ENCODE measurements around the gene IDI2.

IDI2 gene

GRCh38 chr10:1002425-1003006 is 23.1 kb downstream of the IDI2 start:
- H3K4me3 ChIP-seq (ENCODE audit: low read depth, low read length), result no peak overlapping the region
- H3K9me3 ChIP-seq (ENCODE audit: control insufficient read depth, insufficient read depth, low read length), result no peaks in the 10 kb centered on the region
- no peaks in the 10 kb centered on the region for H3K4me1 ChIP-seq (ENCODE audit: control insufficient read depth, insufficient read depth, low read length)
- no peaks in the 10 kb centered on the region for H3K27me3 ChIP-seq (ENCODE audit: control insufficient read depth, insufficient read depth, low read length)
- peaks cover 69% of the 10 kb centered on the region for H3K36me3 ChIP-seq (ENCODE audit: control insufficient read depth, insufficient read depth, low read length)
- no peak overlapping the region for H3K9ac ChIP-seq (ENCODE audit: low read depth, low read length)

GRCh38 chr10:997266-998022 is 28.2 kb downstream of the IDI2 start:
- H3K36me3 ChIP-seq (ENCODE audit: control insufficient read depth, insufficient read depth, low read length), result peaks cover 63% of the 10 kb centered on the region

DNA sequence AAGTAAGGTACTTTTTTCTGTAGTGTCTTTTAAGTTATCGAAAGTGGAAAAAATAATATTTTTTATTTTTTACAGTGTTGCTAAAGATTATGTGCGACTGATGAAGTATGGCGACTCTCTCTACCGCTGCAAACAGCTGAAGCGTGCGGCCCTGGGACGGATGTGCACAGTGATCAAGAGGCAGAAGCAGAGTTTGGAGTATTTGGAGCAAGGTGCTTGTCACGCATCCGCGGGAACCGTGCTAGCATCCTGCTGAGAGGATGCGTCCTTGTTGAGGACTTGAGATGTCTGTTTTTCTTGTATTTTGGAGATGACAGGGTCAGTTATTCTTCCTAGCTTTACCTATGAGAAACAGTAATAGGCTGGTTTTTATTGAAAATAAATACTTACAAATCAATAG is 29.6 kb downstream of the IDI2 start:
- Histone ChIP-seq H3K4me1 (ENCODE audit: control insufficient read depth, insufficient read depth, low read length) (no peaks in the 10 kb centered on the region), H3K27me3 (ENCODE audit: control insufficient read depth, insufficient read depth, low read length) (no peaks in the 10 kb centered on the region), H3K36me3 (ENCODE audit: control insufficient read depth, insufficient read depth, low read length) (peaks cover 58% of the 10 kb centered on the region), H3K9me3 (ENCODE audit: control insufficient read depth, insufficient read depth, low read length) (no peaks in the 10 kb centered on the region), H3K9ac (ENCODE audit: low read depth, low read length) (no peak overlapping the region), H3K4me3 (ENCODE audit: low read depth, low read length) (no peak overlapping the region)

More at GRCh38 chr10:997266-998022, 28.2 kb downstream of the IDI2 start:
- Histone ChIP-seq H3K4me1 (ENCODE audit: control insufficient read depth, insufficient read depth, low read length) (no peaks in the 10 kb centered on the region), H3K4me3 (ENCODE audit: low read depth, low read length) (no peak overlapping the region), H3K27me3 (ENCODE audit: control insufficient read depth, insufficient read depth, low read length) (no peaks in the 10 kb centered on the region), H3K9me3 (ENCODE audit: control insufficient read depth, insufficient read depth, low read length) (no peaks in the 10 kb centered on the region), H3K9ac (ENCODE audit: low read depth, low read length) (no peak overlapping the region)

- Histone ChIP-seq H3K36me3 (ENCODE audit: control insufficient read depth, insufficient read depth, low read length) (peaks cover 54% of the 10 kb centered on the region), H3K4me1 (ENCODE audit: control insufficient read depth, insufficient read depth, low read length) (no peaks in the 10 kb centered on the region), H3K27me3 (ENCODE audit: control insufficient read depth, insufficient read depth, low read length) (no peaks in the 10 kb centered on the region), H3K9ac (ENCODE audit: low read depth, low read length) (no peak overlapping the region), H3K4me3 (ENCODE audit: low read depth, low read length) (no peak overlapping the region), H3K9me3 (ENCODE audit: control insufficient read depth, insufficient read depth, low read length) (no peaks in the 10 kb centered on the region)
These were observed 30.1 kb downstream of the IDI2 start for GRCh38 chr10:995559-995926.

GRCh38 chr10:994836-995558 is 30.7 kb downstream of the IDI2 start:
- peaks cover 51% of the 10 kb centered on the region for H3K36me3 ChIP-seq (ENCODE audit: control insufficient read depth, insufficient read depth, low read length)
- H3K9ac ChIP-seq (ENCODE audit: low read depth, low read length), result no peak overlapping the region
- no peaks in the 10 kb centered on the region for H3K4me1 ChIP-seq (ENCODE audit: control insufficient read depth, insufficient read depth, low read length)
- no peaks in the 10 kb centered on the region for H3K9me3 ChIP-seq (ENCODE audit: control insufficient read depth, insufficient read depth, low read length)
- no peaks in the 10 kb centered on the region for H3K27me3 ChIP-seq (ENCODE audit: control insufficient read depth, insufficient read depth, low read length)
- H3K4me3 ChIP-seq (ENCODE audit: low read depth, low read length), result no peak overlapping the region

GRCh38 chr10:992871-993270 is 32.8 kb downstream of the IDI2 start:
- H3K9ac ChIP-seq (ENCODE audit: low read depth, low read length), result no peak overlapping the region
- H3K27me3 ChIP-seq (ENCODE audit: control insufficient read depth, insufficient read depth, low read length), result no peaks in the 10 kb centered on the region
- no peak overlapping the region for H3K4me3 ChIP-seq (ENCODE audit: low read depth, low read length)
- no peaks in the 10 kb centered on the region for H3K9me3 ChIP-seq (ENCODE audit: control insufficient read depth, insufficient read depth, low read length)
- no peaks in the 10 kb centered on the region for H3K4me1 ChIP-seq (ENCODE audit: control insufficient read depth, insufficient read depth, low read length)
- H3K36me3 ChIP-seq (ENCODE audit: control insufficient read depth, insufficient read depth, low read length), result peaks cover 39% of the 10 kb centered on the region

DNA sequence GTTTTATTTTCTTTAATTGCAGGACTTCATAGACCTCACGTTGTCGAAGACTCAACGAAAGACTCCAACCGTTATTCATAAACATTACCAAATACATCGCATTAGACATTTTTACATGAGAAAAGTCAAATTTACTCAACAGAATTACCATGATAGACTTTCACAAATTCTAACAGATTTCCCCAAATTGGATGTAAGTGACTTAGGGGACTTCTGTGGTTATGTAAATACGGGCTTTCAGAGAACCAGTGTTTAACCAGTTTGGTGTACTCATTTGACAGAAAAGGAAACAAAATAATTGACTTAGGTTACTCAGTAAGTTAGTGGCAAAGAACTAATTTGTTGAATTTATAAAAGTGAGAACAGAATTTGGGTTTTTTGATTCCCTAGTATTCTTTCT is 33.2 kb downstream of the IDI2 start:
- Histone ChIP-seq H3K4me1 (ENCODE audit: control insufficient read depth, insufficient read depth, low read length) (no peaks in the 10 kb centered on the region), H3K9me3 (ENCODE audit: control insufficient read depth, insufficient read depth, low read length) (no peaks in the 10 kb centered on the region), H3K27me3 (ENCODE audit: control insufficient read depth, insufficient read depth, low read length) (no peaks in the 10 kb centered on the region), H3K9ac (ENCODE audit: low read depth, low read length) (no peak overlapping the region), H3K36me3 (ENCODE audit: control insufficient read depth, insufficient read depth, low read length) (peaks cover 36% of the 10 kb centered on the region), H3K4me3 (ENCODE audit: low read depth, low read length) (no peak overlapping the region)

DNA sequence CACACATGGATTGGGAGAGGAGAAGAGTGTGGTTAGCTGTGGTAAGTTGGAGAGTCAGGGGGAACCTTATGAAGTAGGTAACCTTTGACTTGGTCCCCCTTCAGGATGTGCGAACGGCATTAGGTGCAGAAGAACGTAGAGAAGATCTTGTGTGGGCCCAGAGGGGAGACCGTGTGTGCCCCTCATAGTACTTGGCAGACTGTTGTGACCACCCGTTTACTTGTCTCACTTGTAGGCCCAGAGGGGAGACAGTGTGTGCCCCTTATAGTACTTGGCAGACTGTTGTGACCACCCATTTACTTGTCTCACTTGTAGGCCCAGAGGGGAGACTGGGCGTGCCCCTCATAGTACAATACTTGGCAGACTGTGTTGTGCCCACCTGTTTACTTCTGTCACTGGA is 34.9 kb downstream of the IDI2 start:
- no peak overlapping the region for H3K4me3 ChIP-seq (ENCODE audit: low read depth, low read length)
- no peak overlapping the region for H3K9ac ChIP-seq (ENCODE audit: low read depth, low read length)
- peaks cover 23% of the 10 kb centered on the region for H3K36me3 ChIP-seq (ENCODE audit: control insufficient read depth, insufficient read depth, low read length)
- no peaks in the 10 kb centered on the region for H3K4me1 ChIP-seq (ENCODE audit: control insufficient read depth, insufficient read depth, low read length)
- H3K27me3 ChIP-seq (ENCODE audit: control insufficient read depth, insufficient read depth, low read length), result no peaks in the 10 kb centered on the region
- no peaks in the 10 kb centered on the region for H3K9me3 ChIP-seq (ENCODE audit: control insufficient read depth, insufficient read depth, low read length)

DNA sequence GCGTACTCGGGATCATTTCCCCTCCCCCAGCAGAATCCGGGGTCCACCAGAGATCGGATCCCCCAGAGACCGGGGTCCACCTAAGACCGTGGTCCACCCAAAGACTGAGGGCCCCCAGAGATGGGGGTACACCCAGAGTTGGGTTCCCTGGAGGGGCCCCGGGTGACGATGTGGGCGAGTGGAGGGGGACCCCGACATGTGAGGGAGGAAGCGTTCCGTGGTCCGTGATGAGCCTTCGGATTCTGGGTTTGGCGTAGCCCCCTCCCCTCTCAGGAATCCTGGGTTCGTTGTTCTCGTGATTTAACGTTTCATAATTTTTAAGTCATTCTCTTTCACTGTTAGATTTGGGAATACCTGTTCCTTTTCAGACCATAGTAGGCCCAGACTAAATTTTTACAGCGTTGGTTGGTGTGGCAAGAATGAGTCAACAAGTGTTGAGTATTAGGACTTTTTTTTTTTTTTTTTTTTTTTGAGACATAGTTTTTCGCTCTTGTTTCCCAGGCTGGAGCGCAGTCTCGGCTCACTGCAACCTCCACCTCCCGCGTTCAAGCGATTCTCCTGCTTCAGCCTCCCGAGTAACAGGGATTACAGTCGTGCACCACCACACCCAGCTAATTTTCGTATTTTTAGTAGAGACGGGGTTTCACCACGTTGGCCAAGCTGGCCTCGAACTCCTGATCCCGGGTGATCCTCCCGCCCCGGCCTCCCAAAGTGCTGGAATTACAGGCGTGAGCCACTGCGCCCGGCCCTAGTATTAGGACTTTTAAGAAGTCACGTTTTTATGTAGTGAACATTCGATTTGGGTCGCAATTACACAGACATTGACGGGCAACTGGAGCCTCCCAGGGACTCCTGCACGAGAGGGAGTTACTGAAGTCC is 36.8 kb downstream of the IDI2 start:
- Histone ChIP-seq H3K4me1 (ENCODE audit: control insufficient read depth, insufficient read depth, low read length) (no peaks in the 10 kb centered on the region), H3K4me3 (ENCODE audit: low read depth, low read length) (peak overlapping the region; percentile 91), H3K9ac (ENCODE audit: low read depth, low read length) (peak overlapping the region; percentile 99), H3K9me3 (ENCODE audit: control insufficient read depth, insufficient read depth, low read length) (no peaks in the 10 kb centered on the region), H3K36me3 (ENCODE audit: control insufficient read depth, insufficient read depth, low read length) (peaks cover 10% of the 10 kb centered on the region), H3K27me3 (ENCODE audit: control insufficient read depth, insufficient read depth, low read length) (no peaks in the 10 kb centered on the region)

- Histone ChIP-seq H3K4me3 (ENCODE audit: low read depth, low read length) (peak within 1 kb of the TSS; percentile 91), H3K27me3 (ENCODE audit: control insufficient read depth, insufficient read depth, low read length) (no peaks in the 10 kb centered on the region), H3K4me1 (ENCODE audit: control insufficient read depth, insufficient read depth, low read length) (no peaks in the 10 kb centered on the region), H3K9me3 (ENCODE audit: control insufficient read depth, insufficient read depth, low read length) (no peaks in the 10 kb centered on the region), H3K36me3 (ENCODE audit: control insufficient read depth, insufficient read depth, low read length) (peaks cover 4% of the 10 kb centered on the region), H3K9ac (ENCODE audit: low read depth, low read length) (peak within 1 kb of the TSS; percentile 99)
These were observed 37.6 kb downstream of the IDI2 start, which contains the start of gene GTPBP4 for GRCh38 chr10:987870-988666. TSS of gene GTPBP4 (plus strand) at chr10:988434. CDS start at chr10:988480, 46 bp downstream.

GRCh38 chr10:987620-987869 is 38.1 kb downstream of the IDI2 start:
- no peaks in the 10 kb centered on the region for H3K36me3 ChIP-seq (ENCODE audit: control insufficient read depth, insufficient read depth, low read length)
- H3K9me3 ChIP-seq (ENCODE audit: control insufficient read depth, insufficient read depth, low read length), result no peaks in the 10 kb centered on the region
- H3K4me1 ChIP-seq (ENCODE audit: control insufficient read depth, insufficient read depth, low read length), result no peaks in the 10 kb centered on the region
- no peaks in the 10 kb centered on the region for H3K27me3 ChIP-seq (ENCODE audit: control insufficient read depth, insufficient read depth, low read length)
- H3K4me3 ChIP-seq (ENCODE audit: low read depth, low read length), result peak overlapping the region; percentile 91
- H3K9ac ChIP-seq (ENCODE audit: low read depth, low read length), result peak overlapping the region; percentile 94
